Bladder microvascular endothelial cell (primary cell): Measurements from ENCODE around the gene ITPRID2. TPM values are rescaled to one million over a fixed set of nuclear protein-coding genes. Genes with fewer than 3 reads are reported as not detected.

ENCODE experiments used
- total RNA-seq: library from RNA; depleted of rRNA; stranded (reverse); fragments of >200 nt; gene quantifications from 2 replicates; pipeline ENCODE4 v1.2.3, GENCODE V29; 2014

ITPRID2 gene
- 141 and 185 TPM in 2 replicates for total RNA-seq

GRCh38 chr2:181891258-181891965 lies at the start of gene ITPRID2:
TSS of gene ITPRID2 (plus strand) at chr2:181891730. CDS start at chr2:181892067, 337 bp downstream.

Other genes starting within 250 kb of the ITPRID2 start
- not detected in 2 replicates for gene CERKL, start 234.6 kb upstream of the ITPRID2 start, total RNA-seq
- gene NEUROD1, start 211.2 kb upstream of the ITPRID2 start, total RNA-seq = not detected in 2 replicates
- gene PPP1R1C, start 94.1 kb downstream of the ITPRID2 start, total RNA-seq = 0.25 and 0.97 TPM in 2 replicates